Measurements from ENCODE around the gene EPS8L1. TPM values are rescaled to one million over a fixed set of nuclear protein-coding genes. Genes with fewer than 3 reads are reported as not detected.

Gene EPS8L1
- total RNA-seq, 1 donor = 0.63 TPM

DNA sequence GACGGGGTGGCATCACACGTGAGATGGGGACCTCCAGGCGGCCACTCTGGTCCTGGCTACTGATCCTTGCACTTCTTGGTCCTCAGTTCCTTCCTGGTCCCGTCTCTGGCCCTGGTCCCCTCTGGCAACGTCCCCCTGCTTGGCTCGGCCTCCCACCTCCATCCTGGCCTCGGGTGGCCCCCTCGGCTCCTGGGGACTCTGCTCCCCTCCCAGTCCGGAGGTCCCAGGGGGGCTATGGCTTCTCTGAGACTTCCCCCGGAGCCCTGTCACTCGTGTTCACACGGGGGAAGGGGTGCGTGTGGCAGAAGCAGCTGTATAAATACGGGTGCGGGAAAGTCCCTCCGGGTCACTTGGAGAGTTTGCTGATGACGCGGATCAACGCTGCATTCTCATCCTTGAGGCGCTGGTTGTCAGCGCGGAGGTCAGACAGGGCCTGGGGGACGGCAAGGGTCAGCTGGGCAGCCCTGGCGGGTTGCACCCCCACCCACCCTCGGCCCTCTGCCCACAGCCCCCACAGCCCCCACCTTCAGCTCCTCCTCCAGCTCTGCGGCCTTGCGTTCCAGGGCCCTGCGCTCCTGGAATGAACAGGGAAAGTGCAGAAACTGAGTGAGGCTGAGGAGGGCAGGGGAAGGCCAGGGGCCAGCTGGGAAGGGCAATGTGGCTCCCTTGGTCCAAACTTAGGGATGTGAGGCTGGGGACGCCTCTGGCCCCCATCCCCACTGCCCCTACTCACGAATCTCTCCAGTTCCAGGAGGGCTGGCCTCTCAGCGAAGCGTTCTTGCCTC, 15.6 kb downstream of the EPS8L1 start:
- DNase-seq (ENCODE audit: low read depth) = no peak
- TF ChIP-seq, protein P1, sequence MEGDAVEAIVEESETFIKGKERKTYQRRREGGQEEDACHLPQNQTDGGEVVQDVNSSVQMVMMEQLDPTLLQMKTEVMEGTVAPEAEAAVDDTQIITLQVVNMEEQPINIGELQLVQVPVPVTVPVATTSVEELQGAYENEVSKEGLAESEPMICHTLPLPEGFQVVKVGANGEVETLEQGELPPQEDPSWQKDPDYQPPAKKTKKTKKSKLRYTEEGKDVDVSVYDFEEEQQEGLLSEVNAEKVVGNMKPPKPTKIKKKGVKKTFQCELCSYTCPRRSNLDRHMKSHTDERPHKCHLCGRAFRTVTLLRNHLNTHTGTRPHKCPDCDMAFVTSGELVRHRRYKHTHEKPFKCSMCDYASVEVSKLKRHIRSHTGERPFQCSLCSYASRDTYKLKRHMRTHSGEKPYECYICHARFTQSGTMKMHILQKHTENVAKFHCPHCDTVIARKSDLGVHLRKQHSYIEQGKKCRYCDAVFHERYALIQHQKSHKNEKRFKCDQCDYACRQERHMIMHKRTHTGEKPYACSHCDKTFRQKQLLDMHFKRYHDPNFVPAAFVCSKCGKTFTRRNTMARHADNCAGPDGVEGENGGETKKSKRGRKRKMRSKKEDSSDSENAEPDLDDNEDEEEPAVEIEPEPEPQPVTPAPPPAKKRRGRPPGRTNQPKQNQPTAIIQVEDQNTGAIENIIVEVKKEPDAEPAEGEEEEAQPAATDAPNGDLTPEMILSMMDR (IDR thresholded peaks at IDR 0.05; ENCODE audit: insufficient read depth, low read length) = no peak

DNA sequence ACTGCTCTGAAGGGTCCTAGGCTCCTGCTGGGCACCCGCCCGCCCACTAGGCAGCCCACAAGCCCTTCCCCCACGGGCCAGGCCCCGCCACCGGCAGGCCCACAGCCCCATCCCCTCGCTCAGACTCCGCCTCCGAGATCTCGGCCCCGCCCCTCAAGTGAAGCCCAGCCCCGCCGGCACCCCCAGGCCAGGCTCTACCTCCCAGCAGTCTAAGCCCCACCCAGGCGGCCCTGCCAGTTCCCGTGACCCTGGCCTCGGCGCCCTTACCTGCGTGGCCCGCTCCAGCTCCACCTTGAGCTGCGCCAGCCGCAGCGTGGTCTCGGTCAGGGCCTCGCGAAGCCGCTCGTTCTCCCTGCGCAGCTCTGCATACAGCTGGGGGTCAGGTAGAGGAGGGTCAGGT, 16.3 kb downstream of the EPS8L1 start:
- TF ChIP-seq, protein P1 (IDR thresholded peaks at IDR 0.05; ENCODE audit: insufficient read depth, low read length) = no peak
- no peak for DNase-seq (ENCODE audit: low read depth)
- H3K4me3 ChIP-seq (ENCODE audit: low read depth, low read length) = no peak overlapping the region

More for the DNA sequence above, 15.6 kb downstream of the EPS8L1 start:
- no peak overlapping the region for H3K4me3 ChIP-seq (ENCODE audit: low read depth, low read length)

DNA sequence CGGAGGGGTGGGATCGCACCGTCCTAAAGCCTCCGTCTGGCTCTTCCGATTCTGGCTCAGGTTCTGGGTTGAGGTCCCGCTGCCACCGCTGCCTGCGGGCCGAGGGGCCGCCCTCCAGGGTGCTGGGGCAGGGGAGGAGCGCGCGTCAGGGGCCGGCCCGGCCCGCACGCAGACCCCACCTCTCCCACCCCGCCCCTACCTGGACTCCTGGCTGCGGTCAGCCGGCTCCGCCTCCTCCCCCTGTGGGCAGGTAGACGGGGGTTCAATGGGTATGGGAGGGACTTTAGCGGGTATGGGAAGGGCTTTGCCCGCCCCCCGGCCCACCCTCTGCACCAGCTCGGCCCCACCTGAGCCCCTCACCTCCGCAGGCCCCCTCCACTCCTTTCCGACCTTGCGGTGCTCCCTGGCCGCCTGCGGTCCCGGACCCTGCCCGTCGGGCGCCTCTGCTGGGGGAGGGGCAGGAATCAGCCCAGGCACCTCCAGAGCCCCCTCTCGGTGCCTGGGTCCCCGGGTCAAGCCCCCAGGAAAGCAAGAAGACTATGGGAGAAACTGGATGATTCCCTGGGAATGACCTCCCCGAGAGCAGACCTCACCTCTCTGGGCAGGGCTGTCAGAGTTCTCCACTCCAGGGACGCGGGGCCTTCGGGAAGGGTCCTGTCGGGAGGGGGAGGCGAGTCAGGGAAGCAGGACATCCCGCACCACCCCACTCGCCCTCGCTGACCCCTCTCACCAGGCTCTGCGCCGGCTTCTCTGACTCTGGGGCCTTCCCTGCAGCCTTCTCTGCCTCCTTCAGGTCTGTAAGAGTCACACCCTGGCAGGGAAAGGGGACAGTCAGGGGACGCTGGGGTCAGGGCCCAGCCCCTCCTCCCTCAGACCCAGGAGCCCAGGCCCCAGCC, 17.0 kb downstream of the EPS8L1 start:
- DNase-seq (ENCODE audit: low read depth) = no peak
- TF ChIP-seq, protein P1 (IDR thresholded peaks at IDR 0.05; ENCODE audit: insufficient read depth, low read length) = no peak
- H3K4me3 ChIP-seq (ENCODE audit: low read depth, low read length) = no peak overlapping the region

DNA sequence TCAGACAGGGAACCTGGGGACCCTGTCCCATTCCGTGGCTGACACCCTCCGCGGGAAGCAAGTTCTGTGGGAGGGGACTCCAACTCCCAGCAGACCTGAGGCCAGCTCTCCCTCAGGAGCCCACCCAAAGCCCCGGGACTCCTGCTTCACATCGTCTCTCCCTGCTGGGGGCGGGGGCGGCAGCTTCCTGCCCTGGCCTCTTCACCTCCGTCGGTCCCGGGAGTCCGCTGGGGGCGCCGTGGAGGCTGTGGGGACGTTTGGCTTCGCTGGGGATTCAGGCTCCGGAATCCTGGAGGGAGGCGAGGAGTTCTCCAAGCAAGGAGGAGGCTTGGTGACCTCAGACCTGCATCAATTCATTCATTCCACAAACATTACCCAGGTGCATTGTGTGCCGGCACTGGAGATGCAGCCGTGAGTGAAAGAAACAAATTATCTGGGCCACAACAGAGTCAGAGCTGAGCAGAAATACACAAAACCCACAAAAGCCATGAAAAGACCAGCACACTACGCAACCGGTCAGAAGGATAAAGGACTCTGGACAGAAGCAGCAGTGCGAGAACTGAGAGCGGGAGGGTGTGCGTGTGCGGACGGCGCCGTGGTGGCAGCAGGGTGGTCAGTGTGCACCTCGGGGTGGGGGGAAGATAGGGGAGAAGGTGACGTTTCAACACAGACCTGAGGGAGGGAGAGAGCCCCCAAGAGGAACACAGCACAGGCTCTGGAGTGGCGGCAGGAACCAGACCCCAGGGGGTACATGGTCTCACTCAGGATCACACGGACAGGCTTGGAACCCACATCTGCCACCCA, 19.0 kb downstream of the EPS8L1 start:
- no peak for DNase-seq (ENCODE audit: low read depth)
- TF ChIP-seq, protein P1 (IDR thresholded peaks at IDR 0.05; ENCODE audit: insufficient read depth, low read length) = no peak
- no peak overlapping the region for H3K4me3 ChIP-seq (ENCODE audit: low read depth, low read length)

DNA sequence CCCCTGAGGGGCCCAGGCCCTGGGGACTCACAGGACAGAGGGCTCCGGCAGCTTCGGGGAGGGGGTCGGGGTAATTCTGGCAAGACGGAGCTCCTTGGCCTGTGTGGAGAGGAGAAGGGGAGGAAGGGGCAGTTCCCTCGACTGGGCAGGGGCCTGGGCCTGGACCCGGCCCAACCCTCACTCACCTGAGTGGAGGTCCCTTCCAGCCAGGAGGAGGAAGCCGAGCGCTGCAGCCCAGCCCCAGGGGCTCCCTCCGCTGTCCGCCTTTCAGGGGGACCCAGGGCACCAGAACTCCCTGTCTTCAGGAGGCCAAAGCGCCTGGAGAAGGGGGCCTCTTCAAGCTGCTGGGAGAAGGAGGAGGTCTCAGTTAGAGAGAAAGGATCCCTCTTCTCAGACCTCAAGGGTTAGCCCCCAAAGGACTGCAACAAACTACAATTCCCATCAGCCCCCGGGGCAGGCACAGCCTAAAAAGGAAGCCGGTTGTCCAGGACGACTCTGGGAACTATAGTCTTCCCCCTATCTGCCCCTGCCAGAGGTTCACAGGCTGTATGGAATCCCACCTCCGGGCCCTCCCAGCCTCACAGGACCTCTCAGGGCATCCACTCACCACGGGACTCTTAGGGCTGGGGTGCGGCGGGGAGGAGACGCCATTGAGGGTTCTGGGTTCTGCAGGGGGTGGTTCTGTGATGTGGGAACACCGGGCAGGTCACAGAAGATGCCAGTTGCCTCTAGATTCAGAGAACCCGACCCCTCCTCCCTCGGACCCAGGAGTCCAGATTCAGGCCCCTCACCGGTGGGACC, 19.8 kb downstream of the EPS8L1 start:
- TF ChIP-seq, protein P1 (IDR thresholded peaks at IDR 0.05; ENCODE audit: insufficient read depth, low read length) = no peak
- no peak for DNase-seq (ENCODE audit: low read depth)
- no peak overlapping the region for H3K4me3 ChIP-seq (ENCODE audit: low read depth, low read length)

Measured in fibroblast of the aortic adventitia (primary cell).